Prostate gland (tissue), 2 donors: ENCODE results near the gene OGFOD1.

ENCODE experiments used
- POLR2A ChIP-seq: fragments of 450-650 bp; IDR thresholded peaks from one replicate; pipeline ENCODE4 v1.6.1; 2016; ENCODE audit warnings: antibody characterized with exemption, mild to moderate bottlenecking
- POLR2AphosphoS5 ChIP-seq: sonication (generic); formaldehyde crosslinking; IDR thresholded peaks from one replicate; pipeline ENCODE4 v1.6.1; 2017; ENCODE audit warnings: antibody characterized with exemption
- TF ChIP-seq, protein P1 (sequence below), 4 experiments: fragments of 200-600 bp in 2 of 4; fragments of 450-650 bp in 2 of 4; sonication (generic) in 2 of 4; IDR thresholded peaks; 1 replicate in 3 of 4; 2 replicates in 1 of 4; pipeline ENCODE4 v1.5.1; 2016 to 2019; ENCODE audit warnings: antibody characterized with exemption in 4 of 4, mild to moderate bottlenecking in 2 of 4, moderate library complexity in 2 of 4

DNA sequence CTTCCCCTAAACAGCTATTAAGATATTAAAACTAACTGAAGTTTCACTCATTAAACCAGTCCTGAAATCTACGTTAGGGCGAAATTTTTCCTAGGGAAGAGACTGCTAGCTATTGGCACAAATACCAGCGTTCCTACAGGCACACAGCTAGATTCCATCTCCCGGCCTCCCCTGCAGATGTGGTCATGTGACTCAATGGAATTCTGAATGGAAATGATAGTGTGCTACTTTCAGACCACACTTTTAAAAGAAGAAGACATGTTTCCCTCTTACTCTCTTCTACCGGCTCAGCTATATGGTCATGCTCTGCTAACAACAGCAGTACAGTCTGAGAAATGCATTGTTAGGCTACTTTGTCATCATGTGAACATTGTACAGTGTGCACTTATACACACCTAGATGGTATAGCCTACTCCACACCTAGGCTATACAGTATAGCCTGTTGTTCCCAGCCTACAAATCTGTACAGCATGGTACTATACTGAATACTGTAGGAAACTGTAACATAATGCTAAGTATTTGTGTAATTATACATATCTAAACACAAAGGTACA, 31.4 kb downstream of the OGFOD1 start:
- TF ChIP-seq POLR2A (no peak), POLR2AphosphoS5 (no peak)
- TF ChIP-seq, protein P1, sequence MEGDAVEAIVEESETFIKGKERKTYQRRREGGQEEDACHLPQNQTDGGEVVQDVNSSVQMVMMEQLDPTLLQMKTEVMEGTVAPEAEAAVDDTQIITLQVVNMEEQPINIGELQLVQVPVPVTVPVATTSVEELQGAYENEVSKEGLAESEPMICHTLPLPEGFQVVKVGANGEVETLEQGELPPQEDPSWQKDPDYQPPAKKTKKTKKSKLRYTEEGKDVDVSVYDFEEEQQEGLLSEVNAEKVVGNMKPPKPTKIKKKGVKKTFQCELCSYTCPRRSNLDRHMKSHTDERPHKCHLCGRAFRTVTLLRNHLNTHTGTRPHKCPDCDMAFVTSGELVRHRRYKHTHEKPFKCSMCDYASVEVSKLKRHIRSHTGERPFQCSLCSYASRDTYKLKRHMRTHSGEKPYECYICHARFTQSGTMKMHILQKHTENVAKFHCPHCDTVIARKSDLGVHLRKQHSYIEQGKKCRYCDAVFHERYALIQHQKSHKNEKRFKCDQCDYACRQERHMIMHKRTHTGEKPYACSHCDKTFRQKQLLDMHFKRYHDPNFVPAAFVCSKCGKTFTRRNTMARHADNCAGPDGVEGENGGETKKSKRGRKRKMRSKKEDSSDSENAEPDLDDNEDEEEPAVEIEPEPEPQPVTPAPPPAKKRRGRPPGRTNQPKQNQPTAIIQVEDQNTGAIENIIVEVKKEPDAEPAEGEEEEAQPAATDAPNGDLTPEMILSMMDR (IDR thresholded peaks at IDR 0.05) = no peak
